Peyer's patch (tissue), 4 donors: Measurements from ENCODE around the gene ARAP2.

Source experiments
- CTCF ChIP-seq, 6 experiments: fragments of 450-650 bp in 4 of 6; fragments of 200-600 bp in 2 of 6; sonication (generic) in 1 of 6; IDR thresholded peaks; one replicate each; pipeline ENCODE4 v1.5.1; 2017 to 2019; ENCODE audit warnings: antibody characterized with exemption in 6 of 6, mild to moderate bottlenecking in 3 of 6, moderate library complexity in 1 of 6
- POLR2A ChIP-seq, 2 donors: fragments of 450-650 bp; IDR thresholded peaks; one replicate each; pipeline ENCODE4 v1.5.1; 2017; ENCODE audit warnings: antibody characterized with exemption in 2 of 2, mild to moderate bottlenecking in 2 of 2, moderate library complexity in 2 of 2

GRCh38 chr4:36183665-36184393, 60.5 kb downstream of the ARAP2 start:
- TF ChIP-seq CTCF (IDR thresholded peaks at IDR 0.05) (no peak), POLR2A (IDR thresholded peaks at IDR 0.05) (no peak)
